Hematopoietic multipotent progenitor cell treated with erythropoietin and hydrocortisone succinate and interleukin-3 and kit ligand, for 17 days (in vitro differentiated cells): Measurements from ENCODE around the gene MEX3A.

ENCODE experiments used
- DNase-seq: peaks from one replicate; pipeline ENCODE4 v3.0.0-alpha.2; 2015; ENCODE audit warnings: low spot score

MEX3A gene

DNA sequence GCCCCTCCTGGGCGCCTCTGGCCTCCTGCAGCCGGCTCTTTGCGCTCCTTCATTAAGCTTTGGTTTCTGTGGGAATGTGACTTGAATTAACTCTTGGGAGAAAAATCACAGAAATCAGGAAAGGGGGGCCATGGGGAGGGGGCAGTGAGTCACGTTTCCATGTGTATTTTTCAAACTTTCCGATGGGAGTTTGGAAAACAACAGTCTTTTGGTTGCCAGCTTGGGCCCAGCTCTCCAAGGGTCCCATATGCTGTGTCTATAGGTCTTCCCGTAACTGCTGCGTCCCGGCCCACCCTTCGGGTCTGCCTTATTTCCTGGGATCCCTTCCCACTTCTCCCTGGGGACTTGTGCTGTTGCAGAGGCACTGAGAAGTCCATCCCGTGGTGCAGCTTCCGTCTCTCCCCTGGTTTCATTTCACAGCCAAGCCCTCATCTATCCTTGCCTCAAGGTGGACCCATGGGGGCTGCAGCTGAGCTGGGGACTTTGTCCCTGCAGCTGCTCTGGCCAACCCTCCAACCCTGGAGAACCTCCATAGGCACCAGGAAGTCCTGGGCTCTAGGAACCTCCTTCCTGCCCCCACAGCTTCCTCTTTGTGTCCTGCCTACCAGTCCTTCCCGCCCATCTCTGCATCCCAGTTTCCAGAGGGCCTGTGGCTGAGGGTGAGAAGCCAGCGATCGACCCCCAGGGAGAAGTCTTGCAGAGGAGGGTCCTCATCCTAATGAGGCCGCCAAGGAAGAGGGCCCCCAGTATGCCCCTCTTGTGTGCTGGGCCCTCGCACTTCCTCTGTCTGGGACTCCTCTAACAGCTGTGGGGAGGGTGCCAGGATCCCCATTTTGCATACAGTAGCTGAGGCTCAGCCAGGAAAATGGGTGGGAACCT lies 20.6 kb upstream of the MEX3A start:
- DNase-seq = no peak

DNA sequence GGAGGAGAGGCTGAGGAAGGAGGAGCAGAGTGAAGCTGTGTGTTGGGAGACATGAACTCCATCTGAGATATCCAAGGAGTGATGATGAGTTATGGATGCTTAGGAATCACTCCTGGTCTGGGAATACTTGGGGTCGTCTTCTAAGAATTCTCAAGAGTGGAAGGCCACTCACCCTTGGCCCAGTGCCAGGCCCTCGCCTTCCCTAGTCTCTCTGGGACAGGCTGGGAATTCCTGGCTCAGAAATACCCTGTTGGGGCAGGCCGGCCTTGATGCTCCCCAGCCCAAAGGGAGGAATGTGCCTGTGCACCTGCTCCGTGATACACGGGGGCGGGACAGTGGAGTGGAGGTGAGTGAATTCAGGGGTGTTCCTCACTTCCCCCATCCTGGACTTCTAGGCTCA lies 19.6 kb upstream of the MEX3A start:
- no peak for DNase-seq

DNA sequence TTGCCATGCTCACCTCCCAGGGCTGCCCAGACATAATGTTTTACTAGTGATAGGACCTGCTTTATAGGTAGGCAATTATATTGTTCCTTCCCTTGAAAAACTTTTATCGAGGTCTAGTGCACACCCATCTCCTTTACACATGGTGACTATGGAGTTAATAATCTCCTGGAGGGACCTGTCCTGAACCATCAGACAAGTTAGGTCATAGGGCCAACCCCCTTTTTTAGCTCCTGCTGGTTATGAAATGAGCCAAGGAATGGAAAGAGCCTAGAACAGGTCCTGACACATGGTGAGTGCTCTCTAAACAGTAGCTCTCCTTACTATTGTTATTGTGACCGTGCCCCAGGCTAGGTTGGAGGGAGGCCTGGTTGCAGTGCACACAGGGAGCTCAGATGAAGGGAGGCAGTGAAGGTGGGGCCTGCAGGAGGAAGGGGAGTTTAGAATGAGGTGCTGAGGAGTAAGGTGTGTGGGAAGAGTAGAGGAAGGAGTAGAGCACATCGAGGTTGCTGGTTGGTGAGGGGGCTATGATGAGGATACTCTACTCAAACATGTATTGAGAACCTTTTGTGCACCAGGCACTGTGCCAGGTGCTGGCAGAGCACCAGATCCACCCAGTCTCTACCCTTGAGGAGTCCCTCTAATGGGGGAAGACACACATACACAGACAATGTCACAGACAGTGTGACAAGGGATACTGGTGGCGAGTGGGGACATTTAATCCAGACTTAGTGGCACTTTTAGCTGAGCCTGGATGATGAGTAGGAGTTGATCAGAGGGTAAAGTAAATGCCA lies 18.1 kb upstream of the MEX3A start:
- DNase-seq = peak; percentile 58

- no peak for DNase-seq
Observed at GRCh38 chr1:156099282-156099681, 17.0 kb upstream of the MEX3A start.

DNA sequence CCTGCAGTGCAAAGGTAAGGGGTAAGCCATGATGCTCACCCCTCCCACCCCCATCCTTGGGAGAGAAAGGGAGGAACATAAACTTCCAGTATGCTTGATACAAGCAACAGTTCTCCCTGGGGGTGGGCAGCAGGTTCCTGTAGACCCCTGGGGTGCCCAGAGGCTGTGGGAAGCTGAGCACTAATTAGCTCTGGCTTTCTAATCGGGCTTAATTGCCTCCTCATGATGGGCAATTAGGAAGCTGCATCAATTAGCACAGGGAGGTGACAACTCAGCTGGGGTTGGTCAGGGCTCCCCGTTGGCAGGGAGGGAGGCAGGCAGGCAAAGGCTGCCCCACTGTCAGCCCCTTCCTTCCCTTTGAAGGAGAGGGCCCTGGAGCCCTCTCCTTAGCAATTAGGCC lies 16.5 kb upstream of the MEX3A start:
- no peak for DNase-seq

DNA sequence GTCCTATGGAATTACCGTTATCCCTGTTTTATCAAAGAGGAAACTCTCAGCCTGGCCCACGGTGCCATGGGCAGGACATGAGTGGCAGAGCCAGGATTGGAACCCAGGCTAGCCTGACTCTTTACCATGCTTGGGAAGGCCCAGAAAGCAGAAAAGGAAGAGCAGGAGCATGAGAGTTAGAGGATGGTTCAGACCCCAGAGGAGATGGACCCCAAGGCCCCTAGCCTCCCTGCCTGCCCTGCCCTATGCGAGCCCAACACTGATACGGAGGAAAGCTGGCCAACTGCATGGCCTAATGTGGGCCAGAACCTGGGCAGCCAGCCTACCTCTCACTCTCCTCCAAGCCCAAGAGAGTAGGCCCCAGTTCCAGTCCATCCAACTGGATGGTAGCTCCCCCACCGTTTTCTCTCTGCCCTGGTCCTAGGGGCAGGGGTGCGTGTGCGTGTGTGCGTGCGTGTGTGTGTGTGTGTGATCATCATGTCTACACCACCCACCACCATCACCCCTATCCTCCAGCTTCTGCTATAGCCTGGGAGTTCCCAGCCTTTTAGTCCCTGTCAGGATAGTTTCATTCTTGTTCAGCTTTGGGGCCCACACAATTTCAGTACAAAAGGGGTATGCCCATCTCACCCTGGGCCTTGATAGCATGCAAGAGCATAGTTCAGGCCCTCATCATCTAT lies 15.4 kb upstream of the MEX3A start:
- DNase-seq = no peak

- DNase-seq = peak; percentile 90
Observed at GRCh38 chr1:156096640-156097391, 14.6 kb upstream of the MEX3A start.

DNA sequence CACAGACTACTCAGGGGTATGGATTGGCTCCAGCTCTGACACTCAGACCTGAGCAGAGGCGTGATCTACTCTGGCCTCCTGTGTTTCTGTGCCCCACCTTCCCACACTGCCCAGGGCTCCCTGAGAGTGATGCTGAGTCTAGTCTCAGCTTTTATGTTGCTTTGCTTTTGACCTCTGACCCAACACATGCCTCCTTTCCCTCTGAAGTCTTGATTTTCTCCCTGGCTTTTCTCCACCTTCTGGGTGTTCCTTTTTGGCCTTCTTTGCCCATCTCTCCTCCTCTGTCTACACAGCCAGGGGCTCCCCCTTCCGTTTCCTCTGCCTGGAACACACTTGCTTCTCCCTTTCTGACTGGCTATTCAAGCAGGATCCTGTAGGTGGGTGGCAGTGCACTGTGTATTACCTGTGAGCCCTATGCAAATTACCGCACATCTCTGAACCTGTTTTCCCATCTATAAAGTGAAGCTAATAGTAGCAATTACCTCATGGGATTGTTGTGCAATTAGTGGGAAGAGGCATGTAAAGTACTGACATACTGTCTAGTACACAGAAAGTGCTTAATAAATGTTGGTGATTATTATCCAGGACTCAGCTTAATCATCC lies 13.7 kb upstream of the MEX3A start:
- no peak for DNase-seq

GRCh38 chr1:156091610-156092009 lies 9.3 kb upstream of the MEX3A start:
- no peak for DNase-seq

- peak; percentile 93 for DNase-seq
Observed at GRCh38 chr1:156090840-156091188, 8.5 kb upstream of the MEX3A start.

DNA sequence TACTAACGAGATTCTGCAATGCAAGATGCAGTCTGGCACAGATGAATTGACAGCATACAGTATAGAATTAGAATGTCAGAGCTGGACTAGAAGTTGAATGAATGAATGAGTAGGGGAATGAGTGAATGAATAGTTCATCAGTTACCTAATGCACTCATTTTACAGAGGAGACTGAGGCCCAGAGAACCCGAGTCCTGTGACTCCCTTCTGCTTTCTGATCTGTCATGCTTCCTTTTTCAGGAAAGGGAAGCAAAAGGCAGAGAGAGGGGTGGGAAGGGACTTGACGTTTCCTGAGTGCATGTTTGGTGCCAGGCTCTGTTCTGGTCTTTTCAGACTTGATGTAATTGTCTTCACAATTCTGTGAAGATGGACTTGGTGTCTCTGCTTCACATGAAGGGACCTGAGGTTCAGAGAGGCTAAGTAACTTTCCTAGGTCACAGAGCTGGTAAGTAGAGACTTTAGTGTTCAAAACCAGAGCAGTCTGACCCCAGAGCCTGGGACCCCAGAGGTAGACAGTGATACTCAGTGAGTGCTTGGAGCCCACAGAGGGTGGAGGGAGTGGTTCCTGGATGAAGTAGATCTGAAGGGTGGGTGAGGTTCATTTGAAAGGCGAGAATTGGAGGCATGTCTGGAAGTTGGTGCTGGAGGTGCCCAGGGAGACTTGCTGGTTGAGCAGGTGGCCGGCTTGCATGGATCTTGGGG lies 8.0 kb upstream of the MEX3A start:
- DNase-seq = no peak

GRCh38 chr1:156089704-156090103 lies 7.4 kb upstream of the MEX3A start:
- DNase-seq = no peak

- no peak for DNase-seq
Observed at GRCh38 chr1:156086256-156086662, 4.0 kb upstream of the MEX3A start.

DNA sequence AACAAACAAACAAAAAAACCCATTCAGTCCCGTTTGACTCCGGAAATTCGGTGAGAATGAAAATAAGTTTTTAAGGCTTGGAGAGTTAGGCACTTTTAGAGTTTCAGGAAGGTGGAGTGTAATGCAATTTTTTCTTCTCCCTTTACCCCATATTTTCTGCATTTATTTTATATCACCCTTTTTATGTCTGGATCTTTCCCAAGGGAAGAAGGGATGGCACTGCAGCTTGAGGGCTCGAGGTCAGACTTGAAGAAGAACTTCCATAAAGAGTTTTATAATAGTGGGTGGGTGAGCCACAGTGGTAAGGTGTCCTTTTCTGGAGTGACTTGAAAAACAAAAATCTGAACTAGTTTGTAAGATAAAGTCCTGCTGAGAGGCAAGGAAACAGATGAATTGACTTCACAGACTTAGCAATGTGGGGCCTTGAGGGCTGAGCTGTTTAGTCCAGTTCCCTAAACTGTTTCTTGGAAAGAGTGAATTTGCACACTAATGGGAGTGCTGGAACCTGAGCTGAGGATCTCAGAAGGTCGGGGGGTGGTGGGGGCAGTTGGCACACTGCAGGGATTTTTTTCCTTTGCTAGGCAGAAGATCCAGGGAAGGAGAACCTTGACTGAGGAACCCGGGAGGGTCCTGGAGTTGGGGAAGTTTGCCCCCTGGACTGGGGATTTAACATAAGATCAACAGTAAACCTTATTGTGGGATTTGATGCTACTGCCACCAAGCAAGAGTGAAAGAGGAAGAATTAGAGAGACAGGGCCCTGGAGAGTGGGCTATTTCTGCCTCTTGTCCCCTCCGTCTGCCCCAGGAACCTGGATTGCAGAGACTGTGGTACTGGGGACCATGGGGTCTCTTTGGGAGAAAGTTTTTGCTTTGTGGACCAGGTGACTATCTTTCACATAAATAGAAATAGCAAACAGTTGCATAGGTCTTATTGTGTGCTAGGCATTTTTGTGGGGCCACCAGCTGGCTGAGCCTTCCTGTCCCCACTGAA lies 1.8 kb upstream of the MEX3A start:
- DNase-seq = no peak

GRCh38 chr1:156081917-156082308 lies 352 bp downstream of the MEX3A start:
- no peak for DNase-seq

DNA sequence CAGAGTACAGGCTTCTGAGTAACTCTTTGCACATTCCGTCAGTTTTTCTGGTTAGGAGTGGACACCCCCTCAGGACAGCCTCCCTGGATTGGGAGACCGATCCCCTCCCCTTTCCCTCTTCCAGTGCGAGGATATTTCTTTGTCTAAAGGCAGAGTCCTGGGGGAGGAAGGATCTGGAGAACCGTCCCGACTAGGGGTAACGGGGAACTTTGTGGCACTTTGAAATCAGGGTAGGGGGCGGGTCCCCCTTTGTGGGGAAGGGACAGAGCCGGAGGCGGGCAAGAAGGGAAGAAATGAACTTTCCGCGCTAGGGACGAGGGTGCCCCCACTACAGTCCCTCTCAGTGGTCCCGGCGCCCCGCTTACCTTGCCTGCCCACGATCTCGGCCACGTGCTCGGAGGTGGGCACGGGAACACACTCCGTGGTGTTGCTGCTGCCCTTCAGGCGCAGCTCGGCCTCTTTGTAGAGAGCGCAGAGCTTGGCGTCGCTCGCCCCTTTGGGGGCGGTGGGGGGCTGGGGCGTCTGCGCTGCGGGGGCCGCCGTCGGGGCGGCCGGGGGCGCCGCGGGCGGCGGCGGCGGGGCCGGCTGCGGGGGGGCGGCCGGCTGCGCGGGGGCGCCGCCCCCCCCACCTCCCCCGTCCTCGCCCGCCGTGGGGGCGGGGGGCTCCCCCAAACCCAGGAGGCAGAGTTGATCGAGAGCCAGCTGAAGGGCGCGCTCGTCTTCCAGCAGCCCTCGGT lies 917 bp downstream of the MEX3A start:
- no peak for DNase-seq

DNA sequence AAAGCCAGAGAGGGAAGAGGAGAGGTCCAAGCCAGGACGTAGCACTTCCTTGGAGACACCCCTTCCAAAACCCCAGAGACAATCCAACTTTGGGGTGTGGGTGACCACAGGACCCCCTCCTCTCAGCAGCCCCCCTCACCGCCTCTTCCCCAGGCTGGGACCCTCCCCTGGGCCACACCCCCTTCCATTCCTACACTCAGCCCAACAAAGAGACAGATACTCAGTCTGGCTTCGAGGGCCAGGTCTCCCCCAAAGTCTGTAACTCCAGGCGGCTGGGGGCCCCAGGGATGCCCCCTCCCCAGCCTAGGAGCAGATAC lies 1.4 kb downstream of the MEX3A start:
- DNase-seq = no peak

DNA sequence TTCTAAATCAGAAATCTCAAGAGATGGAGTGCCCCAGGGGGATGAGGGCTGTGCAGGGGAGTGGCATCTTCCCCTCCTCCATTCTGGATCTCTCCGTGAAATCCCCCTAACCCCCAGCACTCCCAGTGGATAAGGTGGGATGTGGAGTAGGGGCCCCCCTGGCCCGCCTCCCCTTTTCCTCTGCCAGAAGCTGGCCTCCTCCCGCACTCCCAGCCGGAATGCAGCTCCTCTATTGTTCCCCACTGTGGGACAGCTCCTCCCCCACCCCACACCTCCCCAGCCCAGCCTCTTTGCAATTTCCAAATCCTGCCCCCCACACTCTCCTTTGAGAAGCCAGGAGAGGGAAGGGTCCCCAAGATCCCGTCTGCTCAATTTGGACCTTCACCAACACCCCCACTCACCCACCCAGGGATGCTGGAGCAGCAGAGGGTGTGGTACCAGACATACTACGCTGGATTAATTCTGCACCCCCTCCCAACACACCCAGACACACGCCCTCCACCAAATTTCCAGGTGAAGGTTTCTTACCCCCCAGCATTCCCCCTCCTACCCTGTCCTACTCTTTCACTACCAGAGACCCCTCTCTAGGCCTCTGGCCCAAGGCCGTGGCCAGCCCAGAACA lies 1.9 kb downstream of the MEX3A start:
- DNase-seq = no peak

DNA sequence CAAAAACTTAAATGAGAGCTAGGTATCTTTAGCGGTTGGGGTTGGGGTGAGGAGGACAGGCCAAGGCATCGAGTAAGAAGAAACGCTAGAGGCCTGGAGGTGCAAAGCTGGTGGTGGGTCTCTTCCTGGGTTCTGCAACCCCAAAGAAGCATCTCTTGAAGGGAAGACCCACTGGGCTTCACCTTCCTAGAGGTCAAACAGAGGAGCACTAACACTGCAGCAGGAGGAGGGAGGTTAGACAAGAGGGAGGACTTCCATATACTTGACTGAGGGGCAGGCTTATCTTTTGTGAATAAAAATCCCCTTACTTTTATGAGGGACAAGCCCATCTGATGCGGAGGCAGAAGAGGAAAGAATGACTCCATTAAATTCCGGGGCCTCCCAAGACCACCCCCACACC lies 2.5 kb downstream of the MEX3A start:
- no peak for DNase-seq
